Skin epidermis (tissue), 12 donors: ENCODE measurements around the gene SMURF2.
"Not testable (repeated sequence)": the region's sequence is repeated elsewhere in the genome, so short reads cannot be mapped to it uniquely, and the experiment has no call there.

Experiments
- H3K27ac ChIP-seq, 21 experiments: fragments of 200-600 bp; sonication (generic) in 11 of 21; one replicate each; pipeline ENCODE4 v1.5.0; 2020; ENCODE audit warnings: mild to moderate bottlenecking in 3 of 21, inconsistent platforms in 2 of 21, moderate library complexity in 2 of 21
- H3K4me3 ChIP-seq, 7 experiments: fragments of 200-600 bp; sonication (generic) in 2 of 7; one replicate each; pipeline ENCODE4 v1.5.0; 2020; ENCODE audit warnings: inconsistent platforms in 2 of 7, mild to moderate bottlenecking in 2 of 7, moderate library complexity in 1 of 7

The SMURF2 gene

DNA sequence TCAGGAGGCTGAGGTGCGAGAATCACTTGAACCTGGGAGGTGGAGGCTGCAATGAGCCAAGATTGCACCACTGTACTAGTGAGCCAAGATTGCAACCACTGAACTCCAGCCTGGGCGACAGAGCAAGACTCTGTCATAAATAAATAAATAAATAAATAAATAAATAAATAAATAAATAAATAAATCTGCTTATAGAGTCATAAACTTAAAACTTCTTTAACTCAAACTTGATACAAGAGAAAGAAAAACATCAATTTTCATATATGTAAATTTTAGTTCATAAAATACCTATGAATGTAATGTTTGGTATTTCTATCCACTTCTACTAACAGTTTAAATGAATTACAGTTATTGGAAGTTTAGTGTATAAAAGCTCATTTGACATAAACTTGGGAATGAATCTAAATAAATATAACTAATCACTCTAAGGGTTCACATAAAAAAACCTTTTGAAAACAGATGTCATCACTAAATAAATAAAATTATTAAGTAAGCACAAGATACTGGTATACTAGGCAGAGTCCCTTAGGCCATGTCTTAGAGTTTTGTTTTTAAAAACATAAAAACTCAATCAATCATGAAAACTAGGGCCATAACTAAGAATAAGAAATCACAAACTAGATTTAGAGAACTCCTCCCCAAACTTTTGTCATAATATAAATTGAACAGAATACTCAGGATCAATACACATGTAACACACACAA lies 54.1 kb downstream of the SMURF2 start:
- no peak overlapping the region for H3K4me3 ChIP-seq
- no peak overlapping the region for H3K27ac ChIP-seq

DNA sequence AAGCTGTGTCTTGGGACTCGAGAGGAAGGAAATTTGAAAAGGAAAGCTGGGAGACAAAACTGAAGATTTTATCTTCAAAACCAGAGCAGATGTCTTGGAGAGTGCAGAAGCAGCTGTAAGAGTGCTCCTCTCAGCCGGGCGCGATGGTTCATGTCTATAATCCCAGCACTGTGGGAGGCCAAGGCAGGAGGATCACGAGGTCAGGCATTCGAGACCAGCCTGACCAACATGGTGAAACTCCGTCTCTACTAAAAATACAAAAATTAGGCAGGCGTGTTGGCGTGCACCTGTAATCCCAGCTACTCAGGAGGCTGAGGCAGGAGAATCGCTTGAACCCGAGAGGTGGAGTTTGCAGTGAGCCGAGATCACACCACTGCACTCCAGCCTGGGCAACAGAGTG lies 57.6 kb downstream of the SMURF2 start:
- H3K4me3 ChIP-seq, H3K27ac ChIP-seq: not testable (repeated sequence)

DNA sequence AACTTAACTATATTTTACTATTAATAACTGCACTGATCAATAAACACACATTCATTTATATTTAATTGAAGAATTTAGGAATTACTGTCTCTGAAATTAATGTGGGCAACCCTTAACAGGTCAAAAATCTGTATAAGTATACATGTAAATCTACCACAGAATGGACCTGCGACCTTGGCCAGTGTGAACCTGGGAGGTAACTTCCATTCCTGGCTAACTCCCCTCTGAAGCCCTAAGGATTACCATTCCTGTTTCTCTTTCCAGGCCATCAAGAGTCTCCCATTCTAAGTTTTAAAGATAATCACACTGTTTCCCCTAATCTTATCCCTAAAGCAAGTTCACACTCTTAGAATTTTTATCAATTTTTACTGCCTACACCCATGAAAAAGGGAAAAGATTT lies 58.1 kb downstream of the SMURF2 start:
- Histone ChIP-seq H3K27ac (no peak overlapping the region), H3K4me3 (no peak overlapping the region)

DNA sequence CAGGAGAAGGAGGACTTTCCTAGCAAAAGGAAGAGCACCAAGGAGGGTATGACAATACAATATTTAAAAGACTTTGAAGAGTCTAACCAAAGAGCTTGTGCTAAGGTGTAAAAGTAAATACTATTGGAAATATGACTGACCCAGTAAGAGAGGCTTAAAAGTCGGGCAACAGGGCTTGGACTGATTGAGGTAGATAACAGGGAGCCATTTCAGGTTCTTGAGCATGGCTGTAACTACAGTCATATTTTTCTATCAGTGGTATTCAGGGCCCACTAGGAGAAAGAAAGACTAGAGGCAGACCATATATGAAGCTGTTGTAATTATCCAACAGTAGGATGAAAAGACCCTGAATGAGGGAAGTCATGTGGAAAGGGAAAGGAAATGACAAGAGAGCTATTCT lies 62.3 kb downstream of the SMURF2 start:
- Histone ChIP-seq H3K27ac (no peak overlapping the region), H3K4me3 (no peak overlapping the region)

DNA sequence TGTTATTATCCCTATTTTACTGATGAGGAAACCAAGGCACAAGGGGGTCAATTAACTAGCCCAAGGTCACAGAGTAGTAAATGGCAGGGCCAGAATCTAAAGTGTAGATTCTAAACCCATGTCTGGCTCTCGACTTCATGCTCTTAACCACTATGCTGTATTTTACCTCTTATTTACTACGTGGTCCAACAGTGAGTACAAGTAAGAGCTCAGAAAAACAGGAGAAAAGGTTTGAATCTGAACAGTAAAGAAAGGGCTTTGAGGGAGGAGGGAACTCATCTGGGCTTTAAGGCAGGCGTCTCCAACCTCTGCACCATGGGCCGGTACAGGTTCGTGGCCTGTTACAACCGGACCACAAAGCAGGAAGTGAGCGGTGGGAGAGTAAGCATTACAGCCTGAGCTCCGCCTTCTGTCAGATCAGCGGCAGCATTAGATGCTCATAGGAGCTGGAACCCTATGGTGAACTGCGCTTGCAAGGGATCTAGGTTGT lies 62.9 kb downstream of the SMURF2 start:
- H3K27ac ChIP-seq: peak overlapping the region in 1 of 21 experiments; percentile 36
- no peak overlapping the region for H3K4me3 ChIP-seq

DNA sequence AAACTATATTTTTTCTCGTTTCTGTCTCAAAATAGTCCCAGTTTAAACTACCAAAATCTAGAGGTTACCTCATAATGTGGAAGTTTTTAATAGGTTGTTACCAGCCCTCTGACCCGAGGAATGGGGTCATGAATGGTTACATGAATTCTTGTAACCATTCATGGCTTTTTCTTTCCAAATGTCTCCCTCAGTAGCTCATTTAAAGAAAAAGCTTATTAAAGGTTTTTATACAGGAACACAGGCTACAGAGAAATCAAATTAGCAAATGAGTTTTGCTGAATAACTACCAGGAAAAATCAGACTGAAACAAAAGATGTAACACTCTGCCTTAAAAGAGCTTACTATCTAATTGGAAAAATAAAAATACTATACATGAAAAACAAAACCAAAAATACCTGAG lies 63.4 kb downstream of the SMURF2 start:
- Histone ChIP-seq H3K27ac (no peak overlapping the region), H3K4me3 (no peak overlapping the region)

DNA sequence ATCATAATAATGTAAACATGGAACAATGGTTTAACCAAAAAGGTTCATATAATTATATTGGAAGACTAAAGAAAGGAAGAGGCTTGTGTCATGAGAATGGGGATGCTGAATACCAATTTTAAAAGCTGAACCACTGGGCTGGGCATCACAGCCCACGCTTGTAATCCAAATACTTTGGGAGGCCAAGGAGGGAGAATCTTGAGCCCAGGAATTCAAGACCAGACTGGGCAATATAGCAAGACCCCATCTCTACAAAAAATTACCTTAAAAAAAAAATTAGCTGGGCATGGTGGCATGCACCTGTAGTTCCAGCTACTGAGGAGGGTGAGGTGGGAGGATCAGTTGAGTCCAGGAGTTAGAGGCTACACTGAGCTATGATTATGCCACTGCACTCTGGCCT lies 65.1 kb downstream of the SMURF2 start:
- no peak overlapping the region for H3K4me3 ChIP-seq
- H3K27ac ChIP-seq: no peak overlapping the region

DNA sequence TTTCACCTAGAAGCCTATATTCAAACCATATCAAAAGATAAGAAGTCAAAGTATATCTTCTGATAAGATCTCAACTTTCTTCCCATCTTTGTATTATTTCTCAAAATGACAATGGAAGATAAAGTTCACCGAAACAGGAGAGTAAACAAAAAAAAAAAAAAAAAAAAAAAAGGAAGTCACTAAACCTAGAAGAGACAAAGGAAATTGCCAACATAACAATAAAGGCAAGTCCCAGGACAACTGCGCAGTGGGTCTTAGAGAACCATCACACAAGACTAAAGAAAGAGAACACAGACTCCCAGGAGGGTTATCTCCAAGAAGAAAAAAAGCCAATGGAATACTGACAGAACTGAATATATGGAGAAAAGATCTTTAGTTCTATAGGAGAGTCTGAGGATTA lies 65.7 kb downstream of the SMURF2 start:
- Histone ChIP-seq H3K4me3 (no peak overlapping the region), H3K27ac (no peak overlapping the region)

DNA sequence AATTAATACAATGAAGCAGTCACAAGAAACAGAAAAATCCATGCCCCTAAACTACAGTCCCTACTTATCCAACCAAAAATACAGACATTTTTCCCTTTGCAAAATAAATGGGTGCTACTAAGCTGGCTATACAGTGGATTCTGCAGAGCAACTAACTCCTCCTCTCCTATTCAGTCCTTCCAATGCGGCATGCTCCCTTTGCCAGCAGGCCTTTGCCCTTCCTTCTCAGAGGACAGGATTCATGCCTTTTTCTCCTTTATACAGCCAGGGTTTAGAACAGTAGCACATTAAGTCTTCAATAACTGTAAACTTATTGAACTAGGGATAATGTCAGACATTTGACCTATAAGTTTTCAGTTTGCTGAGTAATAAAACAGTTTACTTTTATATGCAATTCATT lies 70.2 kb downstream of the SMURF2 start:
- no peak overlapping the region for H3K27ac ChIP-seq
- H3K4me3 ChIP-seq: no peak overlapping the region

DNA sequence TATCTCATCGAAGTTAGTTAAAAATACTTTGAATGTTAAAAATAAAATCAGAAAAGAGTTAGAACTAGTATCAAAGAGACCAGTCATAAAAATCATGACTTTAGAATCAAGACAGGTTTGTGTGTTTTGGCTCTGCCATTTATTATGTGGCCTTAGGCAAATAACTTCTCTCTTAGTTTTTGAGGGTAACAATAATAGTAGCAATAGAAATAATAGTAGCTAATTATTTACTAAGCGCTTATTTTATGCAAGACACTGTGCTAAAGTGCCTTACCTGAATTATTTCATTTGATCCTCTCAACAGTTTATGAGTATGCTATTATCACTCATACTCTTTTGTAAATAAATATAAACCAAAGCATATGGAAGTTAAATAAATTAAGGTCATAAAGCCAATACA lies 77.0 kb downstream of the SMURF2 start:
- Histone ChIP-seq H3K27ac (no peak overlapping the region), H3K4me3 (no peak overlapping the region)

DNA sequence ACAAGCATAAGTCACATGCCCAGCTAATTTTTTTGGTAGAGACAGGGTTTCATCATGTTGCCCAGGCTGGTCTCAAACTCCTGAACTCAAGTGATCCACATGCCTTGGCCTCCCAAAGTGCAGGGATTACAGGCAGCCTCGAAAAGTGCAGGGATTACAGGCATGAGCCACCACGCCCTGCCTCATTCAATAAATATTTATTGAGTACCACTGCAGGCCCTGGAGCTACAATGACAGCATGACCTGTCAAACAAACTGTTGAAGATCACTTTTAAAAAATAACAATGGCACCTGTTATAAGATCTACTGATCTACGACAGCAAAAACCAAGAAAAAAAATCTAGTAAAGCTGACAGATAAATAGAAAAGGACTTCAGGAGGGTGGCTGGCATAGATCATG lies 79.1 kb downstream of the SMURF2 start:
- Histone ChIP-seq H3K27ac (no peak overlapping the region), H3K4me3 (no peak overlapping the region)

DNA sequence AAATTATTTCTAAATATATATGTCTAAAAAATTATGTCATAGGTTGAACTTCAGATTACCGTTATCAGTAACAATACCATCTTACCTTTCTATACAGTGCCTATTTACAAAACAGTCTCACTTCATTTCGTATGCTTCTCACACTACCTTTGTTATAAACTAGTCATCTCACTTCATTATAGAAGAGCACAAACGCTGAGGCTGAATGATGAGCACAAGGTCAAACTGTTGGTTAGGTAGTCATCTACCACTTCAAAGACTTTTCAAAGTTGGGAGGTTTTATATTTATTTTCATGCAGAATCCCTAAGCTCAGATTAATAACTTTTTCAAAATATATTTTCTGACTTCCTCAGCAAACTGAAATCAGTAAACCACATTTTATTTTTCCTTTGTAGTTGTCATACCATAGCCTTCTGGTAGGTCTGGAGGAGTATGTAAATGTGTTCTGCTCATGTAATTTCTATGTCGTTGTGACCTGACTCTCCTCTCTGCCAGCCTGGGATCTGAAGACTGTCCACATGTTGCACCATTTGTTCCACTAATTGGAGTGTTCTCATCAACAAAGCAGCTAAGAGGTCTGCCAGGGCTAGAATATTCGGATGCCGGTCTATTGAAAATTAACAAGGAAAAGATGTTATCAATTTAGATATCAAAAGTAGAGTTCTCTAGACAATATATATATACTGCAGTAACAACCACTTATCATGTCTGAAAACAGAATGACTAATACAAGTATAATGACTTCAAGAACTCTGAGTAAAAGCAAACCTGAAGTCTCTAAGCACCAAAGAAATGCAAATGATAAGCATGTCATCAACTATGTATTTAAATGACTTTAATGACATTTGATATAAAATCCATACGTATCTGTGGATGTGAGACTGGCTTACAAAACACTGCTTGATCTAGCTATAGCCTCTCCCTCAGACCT lies 81.5 kb downstream of the SMURF2 start:
- Histone ChIP-seq H3K27ac (no peak overlapping the region), H3K4me3 (no peak overlapping the region)

DNA sequence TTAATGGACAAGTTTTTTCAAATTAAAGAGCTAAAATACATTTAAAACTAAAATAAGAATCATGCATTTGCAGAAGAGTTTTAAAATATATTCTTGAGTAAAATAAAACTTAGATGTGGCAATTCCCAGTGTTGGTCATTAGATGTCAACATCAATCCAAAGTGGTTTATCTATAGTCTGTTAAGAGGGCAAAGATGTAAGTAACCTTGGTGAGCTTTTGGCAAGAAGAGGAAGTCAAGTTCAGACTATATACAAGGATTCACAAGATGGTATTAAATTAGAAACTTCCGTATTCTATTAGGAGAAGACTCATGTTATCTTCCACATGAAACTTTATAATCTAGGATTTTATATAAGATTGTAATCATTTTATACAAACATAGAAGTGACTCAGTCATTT lies 82.2 kb downstream of the SMURF2 start:
- no peak overlapping the region for H3K27ac ChIP-seq
- H3K4me3 ChIP-seq: no peak overlapping the region

DNA sequence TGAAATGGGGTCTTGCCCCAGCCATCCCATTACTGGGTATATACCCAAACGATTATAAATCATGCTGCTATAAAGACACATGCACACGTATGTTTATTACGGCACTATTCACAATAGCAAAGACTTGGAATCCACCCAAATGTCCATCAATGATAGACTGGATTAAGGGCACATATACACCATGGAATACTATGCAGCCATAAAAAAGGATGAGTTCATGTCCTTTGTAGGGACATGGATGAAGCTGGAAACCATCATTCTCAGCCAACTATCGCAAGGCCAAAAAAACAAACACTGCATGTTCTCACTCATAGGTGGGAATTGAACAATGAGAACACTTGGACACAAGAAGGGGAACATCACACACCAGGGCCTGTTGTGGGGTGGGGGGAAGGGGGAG lies 85.1 kb downstream of the SMURF2 start:
- H3K27ac ChIP-seq, H3K4me3 ChIP-seq: not testable (repeated sequence)

DNA sequence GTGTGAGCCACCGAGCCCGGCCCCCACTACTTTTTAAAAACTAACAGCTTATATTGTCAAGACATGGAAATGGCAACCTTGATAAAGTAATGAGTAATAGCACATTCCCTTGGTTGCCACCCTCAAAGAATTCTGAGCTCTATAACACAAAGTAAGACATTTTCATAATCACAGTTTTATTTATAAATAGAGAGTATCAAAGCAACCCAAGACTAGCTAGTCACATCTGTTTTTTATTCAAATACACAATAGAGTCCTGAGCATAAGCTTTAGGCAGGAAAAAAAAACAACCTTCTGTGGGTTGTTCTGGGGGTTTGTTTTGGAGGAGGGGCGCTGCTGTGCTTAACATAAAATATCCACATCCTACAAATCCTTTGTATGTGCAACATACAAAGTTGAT lies 86.7 kb downstream of the SMURF2 start:
- peak overlapping the region in 1 of 21 experiments; percentile 57 for H3K27ac ChIP-seq

DNA sequence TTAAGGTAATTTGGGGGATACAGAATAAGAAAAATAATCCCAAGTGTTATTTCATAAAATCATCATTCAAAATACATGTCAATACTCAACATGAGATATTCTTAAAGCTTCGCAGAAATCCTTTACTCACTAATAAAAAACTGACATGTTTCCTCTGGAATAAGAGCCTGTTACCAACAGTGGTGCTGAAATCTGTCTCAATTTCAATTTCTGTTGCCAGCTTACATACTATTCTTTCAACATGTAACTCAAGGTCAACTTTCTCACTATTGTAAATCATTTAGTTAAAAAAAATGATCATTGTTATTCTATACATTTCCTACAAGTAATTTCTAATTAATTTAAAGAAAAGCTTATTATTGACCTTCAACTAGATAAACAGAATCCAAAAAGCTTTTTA lies 87.5 kb downstream of the SMURF2 start:
- H3K27ac ChIP-seq: peak overlapping the region in 1 of 21 experiments; percentile 57
- H3K4me3 ChIP-seq: no peak overlapping the region

More for the DNA sequence above, 86.7 kb downstream of the SMURF2 start:
- H3K4me3 ChIP-seq: no peak overlapping the region

DNA sequence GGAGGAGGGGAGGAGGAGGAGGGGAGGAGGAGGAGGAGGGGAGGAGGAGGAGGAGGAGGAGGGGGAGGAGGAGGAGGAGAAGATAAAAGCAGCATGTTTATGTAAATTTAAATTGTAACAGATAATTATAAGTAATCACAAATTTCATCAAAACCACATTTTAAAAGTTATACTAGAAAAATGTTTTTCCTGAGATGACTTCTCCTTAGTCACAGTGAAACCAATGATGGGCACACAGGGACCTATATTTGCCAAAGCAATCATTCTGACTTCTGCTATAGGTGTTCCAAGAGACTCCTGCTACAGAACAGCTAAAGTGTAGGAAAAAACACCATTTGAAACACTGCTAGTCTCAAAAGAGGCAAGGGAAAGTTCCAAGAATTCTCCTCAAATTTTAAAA lies 88.9 kb downstream of the SMURF2 start:
- peak overlapping the region in 4 of 21 experiments; percentile 57 to 71 (median 64) for H3K27ac ChIP-seq
- no peak overlapping the region for H3K4me3 ChIP-seq

DNA sequence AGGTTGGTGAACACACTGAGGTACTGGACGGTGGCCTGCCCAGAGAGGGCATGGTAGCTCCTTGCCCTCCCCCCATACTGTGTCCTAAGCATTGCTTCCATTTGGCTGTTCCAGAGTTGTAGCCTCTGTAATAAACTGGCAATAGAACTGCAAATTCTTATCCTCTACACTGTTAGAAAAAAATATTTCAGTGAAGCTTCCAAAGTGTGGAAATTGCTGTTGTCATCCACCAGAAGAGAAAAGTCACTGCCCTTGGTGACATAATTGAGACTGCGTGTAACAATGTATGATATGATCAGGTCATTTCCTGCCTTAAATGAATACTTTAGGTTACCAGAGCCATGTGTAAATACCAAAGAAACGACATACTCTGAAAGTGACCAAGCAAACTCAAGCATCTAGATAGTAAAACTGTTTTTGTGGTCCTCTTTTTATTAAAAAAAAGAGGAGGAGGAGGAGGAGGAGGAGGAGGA lies 89.4 kb downstream of the SMURF2 start:
- Histone ChIP-seq H3K4me3 (no peak overlapping the region), H3K27ac (peak overlapping the region in 4 of 21 experiments; percentile 25 to 71 (median 62))

DNA sequence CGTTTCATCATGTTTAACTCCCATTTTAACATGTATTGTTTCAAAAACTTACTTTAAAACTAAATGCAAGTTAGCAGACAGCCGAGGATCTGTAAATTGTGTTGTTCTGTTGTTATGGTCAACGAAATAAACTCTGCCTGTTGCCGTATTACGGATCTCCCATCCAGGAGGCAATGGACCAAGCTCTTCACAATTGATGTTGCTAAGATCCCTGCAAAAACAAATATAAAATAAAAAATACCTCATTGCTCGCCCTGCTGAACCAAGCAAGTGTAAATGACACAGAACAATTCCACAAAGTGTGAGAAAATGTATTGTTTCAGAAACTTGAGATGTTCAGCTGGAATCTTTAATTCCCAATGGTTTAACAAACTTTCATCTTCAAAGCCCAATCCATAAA lies 90.4 kb downstream of the SMURF2 start:
- Histone ChIP-seq H3K4me3 (no peak overlapping the region), H3K27ac (peak overlapping the region in 3 of 21 experiments; percentile 59 to 71 (median 70))

DNA sequence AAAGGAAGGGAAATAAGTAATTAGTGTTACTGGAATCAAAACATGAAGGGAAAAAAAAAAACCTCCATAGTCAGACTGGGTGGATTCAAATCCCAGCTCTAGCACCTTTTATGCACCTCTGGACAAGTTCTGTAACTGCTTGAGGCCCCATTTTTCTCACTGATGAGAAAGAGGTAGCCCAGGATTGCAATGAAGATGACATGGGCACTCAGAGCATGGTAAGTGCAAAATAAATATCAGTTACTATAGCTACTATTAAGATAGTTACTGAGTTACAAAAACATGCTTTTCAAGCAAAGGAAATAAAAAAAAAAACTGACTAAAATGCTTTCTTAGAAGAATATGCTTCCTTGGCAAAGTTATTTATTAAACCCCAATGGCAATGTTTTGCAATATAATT lies 96.5 kb downstream of the SMURF2 start:
- Histone ChIP-seq H3K27ac (peak overlapping the region in 2 of 21 experiments; percentile 31 to 47), H3K4me3 (no peak overlapping the region)

DNA sequence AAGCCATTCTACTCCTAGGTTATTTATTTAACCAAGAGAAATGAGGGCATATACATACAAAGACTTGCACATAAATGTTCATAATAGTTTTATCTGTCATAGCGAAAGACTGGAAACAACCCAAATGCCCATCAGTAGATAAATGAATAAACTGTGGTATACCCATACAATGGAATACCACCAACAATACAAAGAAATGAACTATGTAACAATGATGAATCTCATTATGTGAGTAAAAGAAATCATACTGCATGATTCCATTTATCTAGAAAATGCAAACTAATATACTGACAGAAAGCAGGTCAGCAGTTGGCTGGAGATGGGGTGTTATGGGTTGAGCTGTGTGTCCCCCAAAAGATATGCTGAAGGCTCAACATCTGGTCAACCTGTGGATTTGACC lies 98.0 kb downstream of the SMURF2 start:
- H3K27ac ChIP-seq: peak overlapping the region in 1 of 21 experiments; percentile 47

More for the DNA sequence above, 98.0 kb downstream of the SMURF2 start:
- no peak overlapping the region for H3K4me3 ChIP-seq
